Measurements from ENCODE around the gene NUDT1. TPM values are rescaled to one million over a fixed set of nuclear protein-coding genes. Genes with fewer than 3 reads are reported as not detected.

NUDT1 gene
- 12.3 and 17.0 TPM in 2 replicates for total RNA-seq

GRCh38 chr7:2241580-2242540 lies at the start of gene NUDT1, which contains the start of gene MRM2:
Gene NUDT1 (plus strand): TSS chr7:2242226. CDS start chr7:2244575, 2,349 bp downstream.
Gene MRM2 (minus strand): TSS chr7:2242205. CDS start chr7:2242169, 36 bp downstream.
- DNase-seq (ENCODE audit: extremely low read depth, low read depth, low spot score): no peak

- no peak for DNase-seq (ENCODE audit: extremely low read depth, low read depth, low spot score)
Observed at GRCh38 chr7:2192831-2193534, 49.0 kb upstream of the NUDT1 start.

DNA sequence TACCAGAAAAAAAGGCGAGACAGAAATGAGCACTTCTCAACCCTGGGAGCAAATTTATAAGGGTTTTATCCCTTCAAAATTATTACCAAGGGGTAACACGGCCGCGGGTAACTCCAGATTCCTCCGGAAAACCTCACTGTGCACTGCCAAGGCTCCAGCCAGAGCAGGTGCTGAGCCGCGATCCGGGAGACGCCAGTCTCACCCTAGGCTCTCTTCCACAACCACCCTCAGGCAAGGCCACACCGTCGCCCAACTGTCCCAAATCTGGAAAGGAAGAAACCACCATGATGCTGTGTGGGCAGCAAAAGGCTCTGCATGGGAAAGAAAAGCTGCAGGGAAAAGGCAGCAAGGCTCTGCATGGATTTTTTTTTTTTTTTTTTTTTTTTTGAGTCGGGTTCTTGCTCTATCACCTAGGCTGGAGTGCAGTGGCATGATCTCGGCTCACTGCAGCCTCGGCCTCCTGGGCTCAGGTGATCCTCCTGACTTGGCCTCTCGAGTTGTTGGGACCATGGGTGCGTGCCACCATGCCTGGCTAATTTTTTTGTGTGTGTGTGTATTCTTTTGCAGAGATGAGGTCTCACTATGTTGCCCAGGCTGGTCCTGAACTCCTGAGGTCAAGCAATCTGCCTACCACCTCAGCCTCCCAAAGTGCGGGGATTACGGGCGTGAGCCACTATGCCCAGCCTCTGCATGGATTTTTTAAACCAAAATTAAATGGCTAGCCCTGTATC lies 48.3 kb upstream of the NUDT1 start:
- no peak for DNase-seq (ENCODE audit: extremely low read depth, low read depth, low spot score)

- DNase-seq (ENCODE audit: extremely low read depth, low read depth, low spot score): no peak
Observed at GRCh38 chr7:2195400-2196246, 46.4 kb upstream of the NUDT1 start.

- DNase-seq (ENCODE audit: extremely low read depth, low read depth, low spot score): no peak
Observed at GRCh38 chr7:2196381-2197378, 45.3 kb upstream of the NUDT1 start.

GRCh38 chr7:2197436-2198155 lies 44.4 kb upstream of the NUDT1 start:
- DNase-seq (ENCODE audit: extremely low read depth, low read depth, low spot score): no peak

- DNase-seq (ENCODE audit: extremely low read depth, low read depth, low spot score): no peak
Observed at GRCh38 chr7:2198206-2198605, 43.8 kb upstream of the NUDT1 start.

GRCh38 chr7:2198760-2199159 lies 43.3 kb upstream of the NUDT1 start:
- no peak for DNase-seq (ENCODE audit: extremely low read depth, low read depth, low spot score)

GRCh38 chr7:2199528-2199927 lies 42.5 kb upstream of the NUDT1 start:
- no peak for DNase-seq (ENCODE audit: extremely low read depth, low read depth, low spot score)

- DNase-seq (ENCODE audit: extremely low read depth, low read depth, low spot score): no peak
Observed at GRCh38 chr7:2199956-2200583, 42.0 kb upstream of the NUDT1 start.

DNA sequence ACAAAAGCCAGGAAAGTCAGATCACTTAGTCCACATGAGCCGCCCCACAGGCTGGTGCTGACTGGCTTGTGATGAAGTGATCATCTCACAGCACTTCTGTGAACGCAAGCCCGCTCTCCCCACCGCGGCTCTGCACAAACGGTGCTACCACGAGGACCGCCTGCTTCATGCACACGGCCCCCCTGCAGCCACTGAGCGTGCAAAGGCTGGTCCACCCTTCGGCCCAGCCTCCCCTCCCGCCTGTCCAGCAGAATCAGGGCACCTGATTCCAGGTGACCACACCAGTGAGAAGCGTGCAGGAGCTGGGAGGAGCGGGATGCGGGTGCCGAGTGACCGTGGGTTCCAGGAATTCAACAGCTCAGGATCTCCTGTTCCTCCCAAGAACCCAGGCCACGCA lies 41.4 kb upstream of the NUDT1 start:
- no peak for DNase-seq (ENCODE audit: extremely low read depth, low read depth, low spot score)

DNA sequence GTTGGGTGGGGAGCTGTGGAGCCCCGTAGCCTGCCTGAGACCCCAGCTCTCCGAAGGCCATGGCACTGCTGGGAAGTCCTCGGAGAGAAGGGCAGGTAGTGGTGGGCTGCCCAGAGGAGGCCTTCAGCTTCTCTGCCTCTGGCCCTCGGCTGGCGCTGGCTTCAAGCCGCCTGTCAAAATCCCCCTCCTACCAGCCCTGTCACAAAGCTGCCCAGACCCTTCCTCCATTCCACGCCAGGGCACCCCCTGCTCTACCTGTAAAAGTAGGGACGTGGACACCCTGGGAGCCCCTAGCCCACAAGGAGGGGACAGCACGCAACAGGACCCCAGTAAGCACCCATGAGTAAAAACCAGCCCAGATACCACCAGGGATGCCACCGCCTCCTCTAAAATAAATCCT lies 40.9 kb upstream of the NUDT1 start:
- no peak for DNase-seq (ENCODE audit: extremely low read depth, low read depth, low spot score)

- no peak for DNase-seq (ENCODE audit: extremely low read depth, low read depth, low spot score)
Observed at GRCh38 chr7:2201686-2202360, 40.2 kb upstream of the NUDT1 start.

DNA sequence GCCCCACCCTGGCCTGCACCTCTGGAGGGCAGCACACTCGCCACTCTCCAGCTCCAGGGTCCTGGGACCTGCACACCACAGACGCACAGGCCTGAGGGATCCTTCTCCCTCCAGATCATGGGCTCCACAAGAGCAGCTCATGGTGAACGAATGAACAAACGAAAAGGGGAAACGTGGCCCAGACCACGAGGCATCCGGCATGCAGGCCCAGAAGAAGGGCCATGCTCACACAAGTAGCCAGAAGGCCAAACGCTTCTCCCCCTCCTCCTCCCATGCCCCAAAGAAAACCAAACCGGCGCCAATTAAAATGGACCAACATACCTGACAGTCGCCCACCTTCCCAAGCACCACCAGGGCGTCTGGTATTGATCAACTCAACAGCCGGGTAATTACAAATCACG lies 39.7 kb upstream of the NUDT1 start:
- DNase-seq (ENCODE audit: extremely low read depth, low read depth, low spot score): no peak

- no peak for DNase-seq (ENCODE audit: extremely low read depth, low read depth, low spot score)
Observed at GRCh38 chr7:2202901-2203765, 38.9 kb upstream of the NUDT1 start.

DNA sequence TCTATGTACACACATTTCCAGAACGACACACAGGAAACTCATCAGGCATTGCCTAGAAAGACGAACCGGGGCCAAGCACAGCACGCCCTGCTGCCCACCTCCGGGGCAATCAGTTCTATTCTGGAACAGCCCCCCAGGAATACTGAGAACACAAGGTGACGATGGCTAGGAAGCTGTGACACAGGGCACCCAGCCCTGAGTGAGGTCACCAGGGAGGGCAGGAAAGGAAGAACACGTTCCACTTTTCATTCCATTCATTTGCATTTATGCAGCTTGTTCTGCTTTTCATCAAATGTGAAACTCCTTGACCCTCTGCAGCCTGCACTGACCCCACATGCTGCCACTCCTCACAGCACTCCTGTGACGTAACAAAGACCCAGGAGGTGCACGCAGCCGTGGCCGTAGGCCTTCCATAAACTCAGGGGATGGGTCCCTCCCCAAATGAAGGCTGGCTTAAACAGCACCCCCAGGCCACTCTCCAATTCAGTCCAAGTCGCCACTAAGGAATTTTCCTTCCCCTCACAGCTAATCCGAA lies 38.2 kb upstream of the NUDT1 start:
- DNase-seq (ENCODE audit: extremely low read depth, low read depth, low spot score): no peak

Measured in glomerular endothelial cell (primary cell).